Osteoblast (primary cell): ENCODE results near the gene CLOCK. TPM values are rescaled to one million over a fixed set of nuclear protein-coding genes. Genes with fewer than 3 reads are reported as not detected.

Source experiments
- DNase-seq: peaks from one replicate; pipeline ENCODE4 v3.0.0; 2011; ENCODE audit warnings: low spot score, mixed read lengths; ENCODE audit not compliant: insufficient read length; ENCODE audit errors: missing footprints
- H2AFZ ChIP-seq: 2 replicates; pipeline ENCODE4 v1.6.0; 2011; ENCODE audit warnings: mild to moderate bottlenecking, low read length
- H3K27ac ChIP-seq: 2 replicates; pipeline ENCODE4 v1.5.1; 2011; ENCODE audit warnings: mild to moderate bottlenecking, low read depth, low read length, moderate library complexity
- H3K27me3 ChIP-seq: 2 replicates; pipeline ENCODE4 v1.6.0; 2012; ENCODE audit warnings: mild to moderate bottlenecking, control low read depth, inconsistent platforms, low read length, moderate library complexity; ENCODE audit not compliant: insufficient read depth
- H3K36me3 ChIP-seq: 2 replicates; pipeline ENCODE4 v1.5.1; 2011; ENCODE audit warnings: mild to moderate bottlenecking, low read length, control low read depth, moderate library complexity; ENCODE audit not compliant: insufficient read depth
- H3K4me1 ChIP-seq: 2 replicates; pipeline ENCODE4 v1.5.1; 2011; ENCODE audit warnings: mild to moderate bottlenecking, low read length, control low read depth, moderate library complexity; ENCODE audit not compliant: insufficient read depth
- H3K4me2 ChIP-seq: 2 replicates; pipeline ENCODE4 v1.6.0; 2011; ENCODE audit warnings: mild to moderate bottlenecking, low read length; ENCODE audit not compliant: insufficient read depth
- H3K4me3 ChIP-seq: fragments of 200-600 bp; sonication (generic); 3 replicates; pipeline ENCODE4 v1.5.1; 2012; ENCODE audit warnings: mild to moderate bottlenecking, low read length, inconsistent platforms; ENCODE audit not compliant: insufficient read depth
- H3K79me2 ChIP-seq: 2 replicates; pipeline ENCODE4 v1.6.0; 2012; ENCODE audit warnings: mild to moderate bottlenecking, low read length, control low read depth, inconsistent platforms; ENCODE audit not compliant: insufficient read depth
- H3K9me3 ChIP-seq: 2 replicates; pipeline ENCODE4 v1.5.1; 2011; ENCODE audit warnings: low read depth, low read length, control low read depth
- H4K20me1 ChIP-seq: 2 replicates; pipeline ENCODE4 v1.6.0; 2012; ENCODE audit warnings: mild to moderate bottlenecking, low read length, control low read depth; ENCODE audit not compliant: insufficient read depth
- CTCF ChIP-seq: IDR thresholded peaks from 2 replicates; pipeline ENCODE4 v1.5.1; 2011; ENCODE audit warnings: mild to moderate bottlenecking, low read depth, low read length, moderate library complexity; ENCODE audit errors: extremely low read depth
- total RNA-seq: library from RNA; depleted of rRNA; stranded (reverse); fragments of >200 nt; gene quantifications from 2 replicates; pipeline ENCODE4 v1.2.3, GENCODE V29; 2012

The CLOCK gene
- total RNA-seq, 1 donor = 34.4 TPM

GRCh38 chr4:55512077-55512476 is 34.6 kb downstream of the CLOCK start:
- Histone ChIP-seq H3K27me3 (no peaks in the 10 kb centered on the region), H3K36me3 (no peaks in the 10 kb centered on the region), H3K4me3 (no peak overlapping the region), H3K4me1 (peaks cover 11% of the 10 kb centered on the region), H3K27ac (no peak overlapping the region), H3K9me3 (no peaks in the 10 kb centered on the region), H3K79me2 (peaks cover 46% of the 10 kb centered on the region), H4K20me1 (no peaks in the 10 kb centered on the region), H2AFZ (no peak overlapping the region), H3K4me2 (no peak overlapping the region)
- no peak for TF ChIP-seq CTCF
- no peak for DNase-seq

GRCh38 chr4:55510685-55511084 is 36.0 kb downstream of the CLOCK start:
- H3K27ac ChIP-seq = no peak overlapping the region
- H3K4me2 ChIP-seq = no peak overlapping the region
- H2AFZ ChIP-seq = no peak overlapping the region
- H4K20me1 ChIP-seq = no peaks in the 10 kb centered on the region
- TF ChIP-seq CTCF = no peak
- no peak for DNase-seq
- H3K4me1 ChIP-seq = peaks cover 11% of the 10 kb centered on the region
- H3K27me3 ChIP-seq = no peaks in the 10 kb centered on the region
- no peaks in the 10 kb centered on the region for H3K36me3 ChIP-seq
- no peaks in the 10 kb centered on the region for H3K9me3 ChIP-seq
- peaks cover 39% of the 10 kb centered on the region for H3K79me2 ChIP-seq
- H3K4me3 ChIP-seq = no peak overlapping the region

GRCh38 chr4:55509266-55509665 is 37.4 kb downstream of the CLOCK start:
- DNase-seq = no peak
- no peaks in the 10 kb centered on the region for H3K27me3 ChIP-seq
- peaks cover 11% of the 10 kb centered on the region for H3K4me1 ChIP-seq
- H3K79me2 ChIP-seq = peaks cover 45% of the 10 kb centered on the region
- H3K4me3 ChIP-seq = no peak overlapping the region
- TF ChIP-seq CTCF = no peak
- no peak overlapping the region for H2AFZ ChIP-seq
- no peaks in the 10 kb centered on the region for H3K36me3 ChIP-seq
- no peaks in the 10 kb centered on the region for H3K9me3 ChIP-seq
- H3K4me2 ChIP-seq = no peak overlapping the region
- no peak overlapping the region for H3K27ac ChIP-seq
- H4K20me1 ChIP-seq = no peaks in the 10 kb centered on the region

GRCh38 chr4:55507612-55508011 is 39.1 kb downstream of the CLOCK start:
- H3K4me3 ChIP-seq = no peak overlapping the region
- H4K20me1 ChIP-seq = no peaks in the 10 kb centered on the region
- DNase-seq = no peak
- peaks cover 36% of the 10 kb centered on the region for H3K79me2 ChIP-seq
- no peak overlapping the region for H3K4me2 ChIP-seq
- H2AFZ ChIP-seq = no peak overlapping the region
- H3K9me3 ChIP-seq = no peaks in the 10 kb centered on the region
- no peaks in the 10 kb centered on the region for H3K36me3 ChIP-seq
- H3K27ac ChIP-seq = no peak overlapping the region
- no peaks in the 10 kb centered on the region for H3K27me3 ChIP-seq
- no peak for TF ChIP-seq CTCF
- peaks cover 13% of the 10 kb centered on the region for H3K4me1 ChIP-seq
